RWPE2 (cell line): ENCODE measurements around the gene CLOCK.
A peak's percentile ranks its signal among the peaks of the same experiment; 100 is the strongest.

Experiments used
- ATAC-seq: fragments of 200-7000 bp; cut with Tn5 transposase; 3 replicates; pipeline ENCODE4 v1.9.1; 2021; ENCODE audit warnings: low read depth
- DNase-seq: peaks from one replicate; pipeline ENCODE4 v3.0.0-alpha.2; 2020; ENCODE audit warnings: low spot score
- H3K27ac ChIP-seq: fragments of 450-650 bp; 2 replicates; pipeline ENCODE4 v1.5.1; 2017; ENCODE audit warnings: mild to moderate bottlenecking; ENCODE audit not compliant: poor library complexity, severe bottlenecking
- H3K27me3 ChIP-seq: fragments of 250-450 bp; sonication (Bioruptor Pico); 2 replicates; pipeline ENCODE4 v1.5.1; 2021; ENCODE audit warnings: mild to moderate bottlenecking, moderate library complexity; ENCODE audit not compliant: insufficient read depth, poor library complexity, severe bottlenecking
- H3K36me3 ChIP-seq: fragments of 250-450 bp; sonication (Bioruptor Pico); 2 replicates; pipeline ENCODE4 v1.5.1; 2020; ENCODE audit warnings: low read depth, mild to moderate bottlenecking, moderate library complexity
- H3K4me1 ChIP-seq: fragments of 250-450 bp; sonication (Bioruptor Pico); 2 replicates; pipeline ENCODE4 v1.5.1; 2021; ENCODE audit warnings: mild to moderate bottlenecking, moderate library complexity; ENCODE audit not compliant: insufficient read depth, poor library complexity, severe bottlenecking
- H3K4me3 ChIP-seq: fragments of 250-450 bp; sonication (Bioruptor Pico); 2 replicates; pipeline ENCODE4 v1.5.1; 2021; ENCODE audit warnings: mild to moderate bottlenecking, moderate library complexity; ENCODE audit not compliant: severe bottlenecking
- H3K9me3 ChIP-seq: fragments of 250-450 bp; sonication (Bioruptor Pico); 2 replicates; pipeline ENCODE4 v1.5.1; 2021; ENCODE audit warnings: mild to moderate bottlenecking, moderate library complexity; ENCODE audit not compliant: severe bottlenecking
- TF ChIP-seq, protein P1 (sequence below): fragments of 450-650 bp; IDR thresholded peaks from one replicate; pipeline ENCODE4 v1.5.1; 2017; ENCODE audit warnings: mild to moderate bottlenecking, moderate library complexity; ENCODE audit not compliant: poor library complexity, severe bottlenecking

The CLOCK gene

DNA sequence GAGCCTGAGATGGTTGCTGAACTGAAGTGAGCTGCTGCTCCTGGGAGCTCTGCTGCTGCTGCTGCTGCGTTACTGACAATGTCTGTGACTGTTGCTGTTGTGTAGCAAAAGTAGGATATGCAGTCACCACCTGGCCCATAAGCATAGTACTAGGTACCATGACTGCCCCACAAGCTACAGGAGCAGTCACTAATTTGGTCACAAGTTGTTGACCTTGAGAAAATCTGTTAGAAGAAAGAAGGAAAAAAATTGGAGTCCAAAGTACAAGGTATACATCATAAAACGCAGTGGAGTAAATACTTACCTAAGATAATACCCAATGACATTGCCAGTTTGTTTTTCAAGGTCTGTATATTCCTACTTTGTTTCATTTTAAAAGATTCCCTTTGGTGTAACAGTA, 108.4 kb downstream of the CLOCK start:
- no peaks in the 10 kb centered on the region for H3K4me1 ChIP-seq
- DNase-seq: no peak
- H3K4me3 ChIP-seq: no peak overlapping the region
- H3K27ac ChIP-seq: no peak overlapping the region
- peaks cover 3% of the 10 kb centered on the region for H3K9me3 ChIP-seq
- H3K27me3 ChIP-seq: no peaks in the 10 kb centered on the region
- H3K36me3 ChIP-seq: peaks cover 90% of the 10 kb centered on the region
- TF ChIP-seq, protein P1, sequence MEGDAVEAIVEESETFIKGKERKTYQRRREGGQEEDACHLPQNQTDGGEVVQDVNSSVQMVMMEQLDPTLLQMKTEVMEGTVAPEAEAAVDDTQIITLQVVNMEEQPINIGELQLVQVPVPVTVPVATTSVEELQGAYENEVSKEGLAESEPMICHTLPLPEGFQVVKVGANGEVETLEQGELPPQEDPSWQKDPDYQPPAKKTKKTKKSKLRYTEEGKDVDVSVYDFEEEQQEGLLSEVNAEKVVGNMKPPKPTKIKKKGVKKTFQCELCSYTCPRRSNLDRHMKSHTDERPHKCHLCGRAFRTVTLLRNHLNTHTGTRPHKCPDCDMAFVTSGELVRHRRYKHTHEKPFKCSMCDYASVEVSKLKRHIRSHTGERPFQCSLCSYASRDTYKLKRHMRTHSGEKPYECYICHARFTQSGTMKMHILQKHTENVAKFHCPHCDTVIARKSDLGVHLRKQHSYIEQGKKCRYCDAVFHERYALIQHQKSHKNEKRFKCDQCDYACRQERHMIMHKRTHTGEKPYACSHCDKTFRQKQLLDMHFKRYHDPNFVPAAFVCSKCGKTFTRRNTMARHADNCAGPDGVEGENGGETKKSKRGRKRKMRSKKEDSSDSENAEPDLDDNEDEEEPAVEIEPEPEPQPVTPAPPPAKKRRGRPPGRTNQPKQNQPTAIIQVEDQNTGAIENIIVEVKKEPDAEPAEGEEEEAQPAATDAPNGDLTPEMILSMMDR: no peak
- no peak for ATAC-seq

DNA sequence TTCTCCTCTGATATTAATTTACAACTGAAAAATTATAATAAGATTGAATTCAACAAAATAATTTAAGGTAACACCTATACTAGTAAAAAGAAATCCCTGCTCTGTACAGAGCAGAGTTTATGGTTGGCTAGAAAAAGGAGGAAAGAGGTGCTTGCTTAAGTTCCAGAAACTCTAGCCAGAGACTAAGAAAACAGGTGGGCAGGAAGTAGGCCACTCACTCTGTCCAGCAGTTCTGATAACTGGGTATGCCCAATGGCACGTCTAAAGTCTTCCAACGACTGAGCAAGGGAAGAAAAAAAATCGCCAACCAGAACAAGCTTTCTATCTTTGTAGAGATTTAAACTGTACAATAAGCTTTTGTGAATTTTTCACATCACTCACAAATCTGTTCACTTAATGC, 108.9 kb downstream of the CLOCK start:
- Histone ChIP-seq H3K4me1 (no peaks in the 10 kb centered on the region), H3K4me3 (no peak overlapping the region), H3K36me3 (peaks cover 93% of the 10 kb centered on the region), H3K27me3 (no peaks in the 10 kb centered on the region), H3K9me3 (peaks cover 3% of the 10 kb centered on the region), H3K27ac (no peak overlapping the region)
- ATAC-seq (no peak), DNase-seq (no peak)
- TF ChIP-seq, protein P1: no peak

DNA sequence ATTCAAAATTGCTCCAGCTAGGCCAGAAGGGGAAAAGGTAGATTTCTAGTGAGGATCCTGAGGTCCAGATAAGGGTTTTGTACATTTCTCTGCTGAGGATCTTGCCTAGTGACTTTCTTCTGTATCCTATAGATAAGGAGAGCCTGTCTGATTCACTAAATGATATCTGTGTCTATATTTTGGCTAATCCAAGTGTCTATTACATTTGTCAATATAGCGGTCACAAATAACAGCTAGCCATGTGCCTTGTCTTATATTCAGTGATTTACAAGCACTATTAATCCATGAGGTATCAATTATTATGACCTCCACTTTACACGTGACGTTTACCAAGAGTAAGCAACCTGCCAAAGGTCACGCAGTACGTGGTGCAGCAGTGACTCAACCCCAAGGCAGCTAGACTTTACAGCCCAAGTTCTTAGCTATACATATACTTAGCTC, 109.3 kb downstream of the CLOCK start:
- Histone ChIP-seq H3K27ac (no peak overlapping the region), H3K36me3 (peaks cover 92% of the 10 kb centered on the region), H3K9me3 (peaks cover 3% of the 10 kb centered on the region), H3K4me3 (no peak overlapping the region), H3K27me3 (no peaks in the 10 kb centered on the region), H3K4me1 (no peaks in the 10 kb centered on the region)
- peak; percentile 78 for ATAC-seq
- TF ChIP-seq, protein P1: no peak
- no peak for DNase-seq

DNA sequence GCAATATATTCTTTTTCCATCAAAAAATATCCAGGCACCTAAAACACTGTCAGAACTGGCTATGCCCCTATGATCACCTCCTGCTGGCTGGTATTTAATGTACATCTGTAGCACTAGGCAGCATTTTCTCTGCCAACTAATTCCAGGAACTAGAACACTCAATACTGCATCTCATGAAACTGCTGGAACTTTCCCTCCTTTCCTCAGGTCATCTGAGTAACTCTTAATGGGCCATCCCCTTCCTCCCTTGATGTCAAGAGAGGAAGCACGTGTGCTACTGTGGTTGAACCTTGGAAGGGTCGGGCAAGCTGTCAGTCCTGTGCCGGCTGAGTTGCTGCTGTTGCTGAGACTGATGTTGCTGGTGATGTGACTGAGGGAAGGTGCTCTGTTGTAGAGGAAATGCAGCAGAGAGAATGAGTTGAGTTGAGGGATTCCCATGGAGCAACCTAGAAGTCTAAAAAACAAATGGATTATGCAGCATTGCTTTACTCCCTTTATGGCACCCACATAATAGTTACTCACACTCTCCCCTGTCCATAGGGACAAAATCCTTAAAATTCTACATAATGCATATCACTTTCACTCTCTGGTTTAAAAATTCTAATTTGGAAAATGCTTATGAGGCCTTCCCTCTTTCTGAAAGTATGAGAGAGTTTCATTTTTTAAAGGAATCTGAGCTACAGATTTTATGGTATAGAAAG, 111.4 kb downstream of the CLOCK start:
- H3K27ac ChIP-seq: no peak overlapping the region
- no peak overlapping the region for H3K4me3 ChIP-seq
- TF ChIP-seq, protein P1: peak; percentile 27
- ATAC-seq (peak; percentile 37; the same call in 2 of the 3 replicates), DNase-seq (no peak)
- H3K36me3 ChIP-seq: peaks cover 94% of the 10 kb centered on the region
- H3K9me3 ChIP-seq: peaks cover 3% of the 10 kb centered on the region
- no peaks in the 10 kb centered on the region for H3K4me1 ChIP-seq
- H3K27me3 ChIP-seq: no peaks in the 10 kb centered on the region

DNA sequence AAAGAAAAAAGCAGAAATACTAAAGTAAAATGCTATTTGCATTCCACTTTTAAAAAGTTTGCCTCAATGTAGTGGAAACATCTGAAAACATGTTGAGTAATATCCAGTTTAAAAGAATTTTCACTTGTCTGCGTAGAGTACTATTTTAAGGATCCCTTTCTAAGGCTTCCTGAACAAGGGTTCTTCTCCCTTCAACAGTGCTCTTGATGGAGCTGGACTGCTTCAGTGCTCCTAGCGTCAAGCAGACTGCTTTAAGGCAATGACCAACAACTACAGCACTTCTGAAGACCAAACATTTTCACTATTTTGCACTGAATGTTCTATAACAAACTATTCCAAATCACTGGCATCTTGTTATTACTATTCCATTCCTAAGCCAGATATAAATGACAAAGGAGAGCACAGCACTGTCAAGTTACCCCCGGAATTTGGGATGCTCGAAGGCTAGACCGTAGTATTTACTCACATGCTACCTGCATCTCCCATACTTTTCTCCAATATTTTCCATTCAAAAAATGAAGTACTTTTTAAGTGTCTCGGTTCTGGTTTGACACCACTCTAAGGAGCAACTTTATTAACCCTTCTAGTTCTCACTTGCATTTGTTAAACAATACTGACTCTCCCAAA, 114.9 kb downstream of the CLOCK start:
- no peak overlapping the region for H3K27ac ChIP-seq
- H3K36me3 ChIP-seq: peaks cover 91% of the 10 kb centered on the region
- TF ChIP-seq, protein P1: no peak
- peaks cover 3% of the 10 kb centered on the region for H3K9me3 ChIP-seq
- no peaks in the 10 kb centered on the region for H3K27me3 ChIP-seq
- no peak for DNase-seq
- H3K4me1 ChIP-seq: no peaks in the 10 kb centered on the region
- ATAC-seq: no peak
- H3K4me3 ChIP-seq: no peak overlapping the region
